GM12878 (cell line): ENCODE results near the gene IBA57.

Source experiments
- EP300 ChIP-seq, 2 experiments: fragments of 150-350 bp in 1 of 2; IDR thresholded peaks; 2 replicates each; pipeline ENCODE4 v1.6.1; 2011 to 2012; ENCODE audit warnings: low read depth in 2 of 2, low read length in 2 of 2, borderline replicate concordance in 1 of 2, improper control_type of control experiment in 1 of 2, inconsistent platforms in 1 of 2; ENCODE audit not compliant: control insufficient read depth in 1 of 2
- ESRRA ChIP-seq: IDR thresholded peaks from 2 replicates; pipeline ENCODE4 v1.6.1; 2012; ENCODE audit warnings: mild to moderate bottlenecking, low read length, improper control_type of control experiment
- GATAD2B ChIP-seq: fragments of 450-650 bp; conservative IDR thresholded peaks from 2 replicates; pipeline ENCODE4 v1.6.1; 2017; ENCODE audit warnings: low read depth, mild to moderate bottlenecking, moderate library complexity
- MTA3 ChIP-seq: IDR thresholded peaks from 2 replicates; pipeline ENCODE4 v1.6.1; 2012; ENCODE audit warnings: low read length, inconsistent platforms, borderline replicate concordance
- NBN ChIP-seq: fragments of 450-650 bp; IDR thresholded peaks from 2 replicates; pipeline ENCODE4 v1.6.1; 2016
- POLR2A ChIP-seq: IDR thresholded peaks from 2 replicates; pipeline ENCODE4 v1.6.1; 2011; ENCODE audit warnings: low read depth, mild to moderate bottlenecking, low read length
- POU2F2 ChIP-seq: IDR thresholded peaks from 3 replicates; pipeline ENCODE4 v1.6.1; 2011; ENCODE audit warnings: low read depth, mild to moderate bottlenecking, low read length, borderline replicate concordance
- SMC3 ChIP-seq: IDR thresholded peaks from 2 replicates; pipeline ENCODE4 v1.6.1; 2011; ENCODE audit warnings: low read length, improper control_type of control experiment, borderline replicate concordance
- TAF1 ChIP-seq: IDR thresholded peaks from 2 replicates; pipeline ENCODE4 v1.6.1; 2011; ENCODE audit warnings: mild to moderate bottlenecking, low read depth, low read length, borderline replicate concordance
- TF ChIP-seq, protein P1 (sequence below), 3 experiments: IDR thresholded peaks in 2 of 3; conservative IDR thresholded peaks in 1 of 3; 2 replicates each; pipeline ENCODE4 v1.5.1; 2011; ENCODE audit warnings: low read depth in 3 of 3, low read length in 3 of 3, mild to moderate bottlenecking in 3 of 3, control low read depth in 2 of 3, moderate library complexity in 2 of 3, inconsistent platforms in 1 of 3, mixed read lengths in 1 of 3; ENCODE audit not compliant: control insufficient read depth in 2 of 3, insufficient read depth in 1 of 3; ENCODE audit errors: extremely low read depth in 1 of 3
- TF ChIP-seq, protein P2 (sequence below): fragments of 450-650 bp; formaldehyde crosslinking; IDR thresholded peaks from 2 replicates; pipeline ENCODE4 v1.4.0; 2020; ENCODE audit warnings: mild to moderate bottlenecking, moderate library complexity

DNA sequence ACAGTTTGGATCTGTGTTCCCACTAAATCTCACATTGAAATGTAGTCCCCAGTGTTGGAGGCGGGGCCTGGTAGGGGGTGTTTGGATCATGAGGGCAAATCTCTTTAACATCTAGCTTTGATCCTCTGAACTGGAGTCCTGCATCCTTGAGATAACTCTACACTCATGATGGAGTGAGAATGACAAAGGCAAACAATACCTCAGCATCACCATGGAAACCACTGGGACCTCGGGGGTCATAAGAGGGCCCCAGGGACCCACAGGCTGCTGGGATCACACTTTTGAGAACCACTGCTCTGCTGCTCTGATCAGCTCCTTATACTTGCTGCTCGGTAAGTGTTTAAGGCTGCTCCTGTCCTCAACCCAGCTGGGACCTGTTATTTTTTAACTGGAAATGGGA is 28.8 kb downstream of the IBA57 start:
- TF ChIP-seq EP300 (IDR thresholded peaks at IDR 0.05; ENCODE audit: borderline replicate concordance in 1 of 2, control insufficient read depth in 1 of 2, low read depth in 2 of 2, low read length in 2 of 2) = no peak
- no peak for TF ChIP-seq POLR2A
- TF ChIP-seq TAF1 = no peak
- no peak for TF ChIP-seq MTA3
- TF ChIP-seq SMC3 = no peak
- TF ChIP-seq ESRRA = no peak
- TF ChIP-seq, protein P1, sequence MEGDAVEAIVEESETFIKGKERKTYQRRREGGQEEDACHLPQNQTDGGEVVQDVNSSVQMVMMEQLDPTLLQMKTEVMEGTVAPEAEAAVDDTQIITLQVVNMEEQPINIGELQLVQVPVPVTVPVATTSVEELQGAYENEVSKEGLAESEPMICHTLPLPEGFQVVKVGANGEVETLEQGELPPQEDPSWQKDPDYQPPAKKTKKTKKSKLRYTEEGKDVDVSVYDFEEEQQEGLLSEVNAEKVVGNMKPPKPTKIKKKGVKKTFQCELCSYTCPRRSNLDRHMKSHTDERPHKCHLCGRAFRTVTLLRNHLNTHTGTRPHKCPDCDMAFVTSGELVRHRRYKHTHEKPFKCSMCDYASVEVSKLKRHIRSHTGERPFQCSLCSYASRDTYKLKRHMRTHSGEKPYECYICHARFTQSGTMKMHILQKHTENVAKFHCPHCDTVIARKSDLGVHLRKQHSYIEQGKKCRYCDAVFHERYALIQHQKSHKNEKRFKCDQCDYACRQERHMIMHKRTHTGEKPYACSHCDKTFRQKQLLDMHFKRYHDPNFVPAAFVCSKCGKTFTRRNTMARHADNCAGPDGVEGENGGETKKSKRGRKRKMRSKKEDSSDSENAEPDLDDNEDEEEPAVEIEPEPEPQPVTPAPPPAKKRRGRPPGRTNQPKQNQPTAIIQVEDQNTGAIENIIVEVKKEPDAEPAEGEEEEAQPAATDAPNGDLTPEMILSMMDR (IDR thresholded peaks at IDR 0.05 in 2 of 3, conservative IDR thresholded peaks at IDR 0.05 in 1 of 3; ENCODE audit: control insufficient read depth in 2 of 3, extremely low read depth in 1 of 3, insufficient read depth in 1 of 3, low read depth in 3 of 3, low read length in 3 of 3) = no peak
- TF ChIP-seq GATAD2B = no peak
- no peak for TF ChIP-seq POU2F2
- no peak for TF ChIP-seq NBN
- TF ChIP-seq, protein P2, sequence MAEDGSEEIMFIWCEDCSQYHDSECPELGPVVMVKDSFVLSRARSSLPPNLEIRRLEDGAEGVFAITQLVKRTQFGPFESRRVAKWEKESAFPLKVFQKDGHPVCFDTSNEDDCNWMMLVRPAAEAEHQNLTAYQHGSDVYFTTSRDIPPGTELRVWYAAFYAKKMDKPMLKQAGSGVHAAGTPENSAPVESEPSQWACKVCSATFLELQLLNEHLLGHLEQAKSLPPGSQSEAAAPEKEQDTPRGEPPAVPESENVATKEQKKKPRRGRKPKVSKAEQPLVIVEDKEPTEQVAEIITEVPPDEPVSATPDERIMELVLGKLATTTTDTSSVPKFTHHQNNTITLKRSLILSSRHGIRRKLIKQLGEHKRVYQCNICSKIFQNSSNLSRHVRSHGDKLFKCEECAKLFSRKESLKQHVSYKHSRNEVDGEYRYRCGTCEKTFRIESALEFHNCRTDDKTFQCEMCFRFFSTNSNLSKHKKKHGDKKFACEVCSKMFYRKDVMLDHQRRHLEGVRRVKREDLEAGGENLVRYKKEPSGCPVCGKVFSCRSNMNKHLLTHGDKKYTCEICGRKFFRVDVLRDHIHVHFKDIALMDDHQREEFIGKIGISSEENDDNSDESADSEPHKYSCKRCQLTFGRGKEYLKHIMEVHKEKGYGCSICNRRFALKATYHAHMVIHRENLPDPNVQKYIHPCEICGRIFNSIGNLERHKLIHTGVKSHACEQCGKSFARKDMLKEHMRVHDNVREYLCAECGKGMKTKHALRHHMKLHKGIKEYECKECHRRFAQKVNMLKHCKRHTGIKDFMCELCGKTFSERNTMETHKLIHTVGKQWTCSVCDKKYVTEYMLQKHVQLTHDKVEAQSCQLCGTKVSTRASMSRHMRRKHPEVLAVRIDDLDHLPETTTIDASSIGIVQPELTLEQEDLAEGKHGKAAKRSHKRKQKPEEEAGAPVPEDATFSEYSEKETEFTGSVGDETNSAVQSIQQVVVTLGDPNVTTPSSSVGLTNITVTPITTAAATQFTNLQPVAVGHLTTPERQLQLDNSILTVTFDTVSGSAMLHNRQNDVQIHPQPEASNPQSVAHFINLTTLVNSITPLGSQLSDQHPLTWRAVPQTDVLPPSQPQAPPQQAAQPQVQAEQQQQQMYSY (CRISPR knock-in tag) = no peak
